NCI-H748 (cell line): ENCODE data around the gene FYN.

ENCODE experiments used
- DNase-seq: peaks from one replicate; lab custom pipeline; 2025; ENCODE audit not compliant: unreplicated experiment; lab: John Stamatoyannopoulos, UW

FYN gene

DNA sequence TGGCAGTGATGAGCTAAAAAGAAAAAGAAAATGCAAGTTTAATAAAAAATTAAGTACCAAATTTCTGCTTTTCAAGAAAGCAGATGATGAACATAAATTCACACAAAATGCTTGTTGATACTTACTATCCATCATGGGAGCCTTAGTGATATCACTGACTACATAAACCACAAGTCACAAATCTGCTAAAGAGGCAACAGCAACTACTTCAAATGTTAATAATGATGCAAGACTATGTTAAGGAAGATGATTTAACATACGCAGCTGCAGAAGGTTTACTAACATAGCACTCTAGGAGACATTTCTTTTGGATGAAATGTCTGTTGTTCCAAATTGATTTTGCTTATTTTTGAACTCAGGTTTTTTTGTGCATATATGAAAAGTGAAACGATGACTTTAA is 18.6 kb downstream of the FYN start:
- no peak for DNase-seq

GRCh38 chr6:111852725-111853124 is 20.5 kb downstream of the FYN start:
- DNase-seq, result peak; percentile 91

- DNase-seq, result no peak
These were observed 22.8 kb downstream of the FYN start for GRCh38 chr6:111850295-111850937.

DNA sequence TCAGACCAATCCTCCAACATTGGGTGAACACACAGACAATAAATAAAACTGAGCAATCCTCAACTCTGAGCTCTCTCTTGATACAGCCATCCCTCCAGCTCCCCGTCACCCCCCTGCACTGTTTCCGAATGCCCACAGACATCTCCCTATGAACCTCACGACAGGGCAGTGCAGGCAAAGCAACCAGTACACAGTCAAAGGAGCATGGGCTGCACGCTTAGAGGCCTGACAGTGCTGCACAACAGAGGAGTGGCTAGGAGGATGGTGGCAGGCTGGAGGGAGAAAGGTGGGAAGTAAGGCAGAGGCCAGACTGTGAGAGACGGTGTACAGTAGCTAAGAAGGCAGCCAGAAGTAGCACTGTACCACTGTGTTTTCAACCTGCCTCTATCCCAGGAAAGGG is 24.0 kb downstream of the FYN start:
- DNase-seq, result no peak

DNA sequence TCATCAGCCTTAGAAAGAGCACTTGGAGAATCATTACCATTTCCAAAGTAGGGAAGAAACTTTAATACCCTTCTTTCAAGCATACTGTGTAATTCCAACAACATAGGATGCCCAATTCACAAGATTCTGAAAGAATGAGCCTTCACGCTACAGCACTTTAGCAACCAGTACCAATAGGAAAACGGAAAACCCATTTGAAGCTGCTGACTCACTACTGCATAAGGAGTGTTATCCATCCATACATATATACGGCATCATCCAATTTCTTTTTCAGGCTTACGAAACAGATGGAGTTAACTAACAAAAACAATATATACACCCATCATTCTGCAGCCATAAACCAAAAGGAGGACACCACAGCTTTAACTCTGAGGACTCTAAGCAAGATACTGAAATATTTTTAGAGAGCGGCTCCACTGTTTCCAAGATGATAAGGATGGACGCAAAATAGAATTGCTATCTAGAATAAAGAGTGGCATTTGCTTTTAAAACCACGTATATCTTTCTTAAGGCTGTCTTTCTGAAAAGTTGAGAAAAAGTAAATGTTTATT is 24.9 kb downstream of the FYN start:
- no peak for DNase-seq

GRCh38 chr6:111846492-111847409 is 26.5 kb downstream of the FYN start:
- no peak for DNase-seq

DNA sequence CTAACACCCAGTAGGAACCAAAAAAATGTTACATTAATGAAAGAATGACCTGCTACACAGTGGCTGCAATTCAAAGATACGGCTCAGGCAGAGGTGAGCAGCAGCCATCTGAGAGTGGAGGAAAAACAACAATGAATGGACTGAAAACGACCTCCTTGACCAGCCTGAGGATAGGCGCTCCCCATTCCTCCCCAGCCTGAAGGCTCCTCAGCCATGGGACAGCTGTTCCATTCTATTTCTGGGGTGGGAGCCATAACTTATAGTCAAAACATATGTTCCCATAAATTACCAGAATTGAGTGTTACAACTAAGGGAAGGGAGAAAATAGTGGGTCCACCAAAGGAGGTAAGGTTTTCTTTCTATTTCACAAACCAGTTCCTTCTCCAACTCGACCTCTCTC is 27.2 kb downstream of the FYN start:
- DNase-seq, result no peak

- no peak for DNase-seq
These were observed 27.8 kb downstream of the FYN start for GRCh38 chr6:111845441-111845871.

DNA sequence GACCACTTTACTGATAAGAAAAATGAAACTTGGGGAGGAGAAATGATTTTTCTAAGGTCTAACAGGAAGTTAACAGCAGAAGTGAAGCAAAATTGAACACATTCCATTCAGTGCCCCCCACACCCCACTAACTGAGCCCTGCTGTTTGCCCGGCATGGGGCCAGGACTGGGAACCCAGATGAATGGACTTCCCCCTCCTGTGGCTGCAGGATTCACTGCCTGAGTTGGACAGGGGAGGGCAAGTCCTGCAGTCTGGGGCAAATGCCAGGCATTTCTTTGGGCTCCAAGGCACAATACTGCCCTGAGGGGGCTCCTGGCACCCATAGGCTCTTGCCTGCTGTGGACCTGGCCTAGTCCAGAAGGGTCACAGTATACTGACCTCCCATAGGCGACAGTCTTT is 28.3 kb downstream of the FYN start:
- DNase-seq, result no peak

DNA sequence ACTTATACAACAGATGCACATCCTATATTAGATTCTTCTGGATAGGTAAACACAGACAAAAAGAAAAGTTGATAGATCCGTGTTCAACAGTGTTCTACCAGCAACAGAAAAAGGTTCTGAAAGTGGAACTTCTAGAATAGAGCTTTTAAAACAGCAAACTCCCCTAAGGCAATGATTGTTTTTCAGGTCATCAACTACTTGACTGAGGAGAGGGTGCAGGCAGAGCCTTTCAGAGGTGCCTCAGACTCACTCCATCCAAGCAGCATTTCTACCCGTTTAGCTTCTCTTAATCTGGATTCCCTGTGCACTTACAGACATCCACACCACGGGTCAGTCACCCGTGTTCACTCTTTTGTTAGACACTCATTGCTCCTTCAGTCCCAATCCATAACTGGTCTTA is 28.9 kb downstream of the FYN start:
- no peak for DNase-seq

GRCh38 chr6:111843347-111844147 is 29.7 kb downstream of the FYN start:
- DNase-seq, result no peak

DNA sequence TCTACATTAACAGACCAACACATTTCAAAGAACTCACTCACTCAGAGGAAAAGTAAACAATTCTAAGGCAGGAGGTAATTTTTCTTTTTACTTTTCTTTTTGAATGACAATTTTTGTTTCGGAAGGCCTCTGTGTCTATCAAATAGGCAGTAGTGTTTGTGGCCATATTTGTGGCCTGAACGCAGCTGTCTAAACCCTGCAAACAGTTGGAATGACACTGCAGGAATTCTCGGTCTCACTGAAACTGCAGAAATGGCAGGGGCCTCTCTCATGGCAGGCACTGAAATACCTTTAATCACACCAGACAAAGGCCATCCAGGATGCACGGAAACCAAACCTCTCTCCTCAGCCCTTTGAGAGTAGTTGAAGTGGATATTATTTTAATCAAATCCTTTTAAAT is 30.4 kb downstream of the FYN start:
- no peak for DNase-seq

- no peak for DNase-seq
These were observed 30.9 kb downstream of the FYN start for GRCh38 chr6:111842271-111842822.

GRCh38 chr6:111841822-111842221 is 31.4 kb downstream of the FYN start:
- no peak for DNase-seq

- DNase-seq, result no peak
These were observed 32.4 kb downstream of the FYN start for GRCh38 chr6:111840803-111841202.

- no peak for DNase-seq
These were observed 34.3 kb downstream of the FYN start for GRCh38 chr6:111838749-111839484.

GRCh38 chr6:111837641-111838500 is 35.4 kb downstream of the FYN start:
- no peak for DNase-seq

DNA sequence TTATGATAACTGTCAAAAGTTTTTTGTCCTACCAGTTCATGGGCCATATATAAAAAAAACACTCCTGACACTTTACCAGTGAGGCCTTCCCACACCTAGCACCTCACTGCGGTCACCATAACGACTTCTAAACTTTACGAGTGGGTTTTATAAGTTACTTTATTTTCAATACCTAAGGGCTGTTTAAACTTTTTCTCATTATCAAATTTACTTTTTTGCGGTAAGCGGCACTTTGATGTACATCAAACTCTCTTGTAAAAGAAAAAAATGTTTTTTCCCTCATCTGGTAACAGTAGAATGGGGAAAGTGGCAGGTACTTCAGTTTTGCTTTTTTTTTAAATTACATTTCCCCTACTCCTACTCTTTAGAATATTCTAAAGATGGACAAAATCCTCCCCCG is 36.2 kb downstream of the FYN start:
- no peak for DNase-seq

DNA sequence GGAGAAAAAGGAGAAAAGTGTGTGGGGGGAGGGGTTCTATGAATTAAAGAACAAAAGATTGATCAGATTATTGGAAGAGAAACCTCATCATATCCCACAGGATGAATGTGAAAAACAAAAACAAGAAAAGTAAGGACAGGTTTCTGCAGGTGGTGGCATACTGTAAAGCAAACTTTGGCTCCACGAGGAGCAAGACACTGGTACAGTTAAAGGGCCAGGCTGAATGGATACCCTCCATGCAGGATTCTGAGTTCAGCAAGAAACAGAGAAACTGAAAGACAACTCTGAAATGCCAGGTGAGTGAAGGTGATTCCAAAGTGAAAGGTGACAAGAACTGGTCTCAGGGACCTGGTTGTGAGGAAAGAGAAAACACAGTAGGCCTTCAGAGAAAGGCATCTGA is 37.4 kb downstream of the FYN start:
- no peak for DNase-seq
